GM19455 (cell line): ENCODE data around the gene KIF26B.
"Not testable (repeated sequence)": the region's sequence is repeated elsewhere in the genome, so short reads cannot be mapped to it uniquely, and the experiment has no call there.

Source experiments
- ATAC-seq: cut with Tn5 transposase; IDR thresholded peaks from one replicate; pipeline ENCODE4 v1.9.1; 2021; ENCODE audit not compliant: unreplicated experiment

KIF26B gene

DNA sequence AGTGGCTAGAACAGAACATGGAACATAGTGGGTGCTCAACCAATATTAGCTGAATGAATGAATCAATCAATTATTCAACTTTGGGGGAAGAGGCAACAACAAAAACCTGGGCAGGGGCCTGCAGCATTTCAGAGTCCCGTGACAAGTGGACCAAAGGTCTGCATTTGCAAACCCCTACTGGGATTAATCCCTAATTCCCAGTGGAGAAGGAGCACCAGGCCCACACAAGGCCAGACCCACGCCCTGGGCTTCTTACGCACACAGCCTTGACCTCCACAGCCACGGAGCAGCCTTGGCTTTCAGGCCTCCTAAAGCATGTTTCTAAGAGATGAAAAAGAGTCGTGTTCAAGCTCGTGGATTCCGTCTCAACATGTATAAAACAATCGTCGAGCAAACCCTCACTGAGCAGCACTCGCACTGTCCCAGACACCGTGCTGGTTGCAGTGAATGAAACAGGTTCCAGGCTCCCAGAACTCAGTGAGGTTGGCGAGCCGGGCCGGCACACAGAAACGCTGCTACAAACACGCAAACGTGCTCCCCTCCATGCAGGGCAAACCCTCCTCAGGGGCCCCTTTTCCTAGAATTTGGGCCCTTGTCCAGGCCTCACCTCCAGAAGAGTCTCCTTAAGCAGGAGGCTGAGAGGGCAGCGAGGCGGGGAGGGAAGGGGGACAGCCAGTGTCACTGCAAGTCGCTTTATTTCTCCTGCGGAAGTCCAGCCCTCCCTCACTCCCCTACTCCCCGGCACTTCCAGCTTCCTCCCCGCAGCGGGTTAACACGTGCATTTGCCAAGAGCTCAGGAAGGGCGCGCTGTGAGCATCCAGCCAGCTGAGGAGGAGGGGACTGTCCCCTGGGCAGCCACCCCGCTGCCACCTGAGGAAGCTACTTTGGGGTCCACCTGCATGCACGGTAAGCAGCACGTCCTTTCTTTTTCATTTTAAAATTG, 556.4 kb downstream of the KIF26B start:
- no peak for ATAC-seq

DNA sequence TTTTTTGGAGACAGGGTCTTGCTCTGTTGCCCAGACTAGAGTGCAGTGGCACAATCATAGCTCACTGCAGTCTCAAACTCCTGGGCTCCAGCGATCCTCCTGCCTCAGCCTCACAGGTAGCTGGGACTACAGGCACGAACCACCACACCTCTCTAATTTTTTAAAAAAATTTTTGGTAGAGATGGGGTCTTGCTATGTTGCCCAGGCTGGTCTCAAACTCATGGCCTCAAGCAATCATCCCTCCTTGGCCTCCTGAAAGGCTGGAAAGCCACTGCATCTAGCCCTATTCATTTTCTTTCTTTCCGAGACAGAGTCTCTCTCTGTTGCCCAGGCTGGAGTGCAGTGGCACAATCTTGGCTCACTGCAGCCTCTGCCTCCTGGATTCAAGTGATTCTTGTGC, 559.2 kb downstream of the KIF26B start:
- not testable (repeated sequence) for ATAC-seq

DNA sequence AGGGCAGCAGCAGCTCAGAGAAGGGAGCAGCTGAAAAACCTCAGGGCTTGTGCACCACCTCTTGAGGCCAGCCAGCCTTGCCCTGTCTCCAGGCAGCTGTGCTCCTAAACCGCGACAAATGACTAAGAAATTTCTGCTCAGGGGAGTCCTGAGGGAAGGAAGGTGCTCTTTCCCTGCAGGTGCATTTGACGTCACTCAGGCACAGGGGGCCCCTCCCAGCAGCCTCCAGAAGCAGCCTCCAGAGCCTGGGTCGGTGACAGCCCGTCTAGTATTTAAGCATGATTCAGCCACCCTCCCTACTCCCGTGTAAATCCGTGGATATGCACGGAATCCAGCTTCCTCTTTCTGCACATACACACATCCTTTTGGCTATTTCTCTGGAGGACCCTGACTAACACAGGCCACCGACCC, 560.5 kb downstream of the KIF26B start:
- no peak for ATAC-seq

DNA sequence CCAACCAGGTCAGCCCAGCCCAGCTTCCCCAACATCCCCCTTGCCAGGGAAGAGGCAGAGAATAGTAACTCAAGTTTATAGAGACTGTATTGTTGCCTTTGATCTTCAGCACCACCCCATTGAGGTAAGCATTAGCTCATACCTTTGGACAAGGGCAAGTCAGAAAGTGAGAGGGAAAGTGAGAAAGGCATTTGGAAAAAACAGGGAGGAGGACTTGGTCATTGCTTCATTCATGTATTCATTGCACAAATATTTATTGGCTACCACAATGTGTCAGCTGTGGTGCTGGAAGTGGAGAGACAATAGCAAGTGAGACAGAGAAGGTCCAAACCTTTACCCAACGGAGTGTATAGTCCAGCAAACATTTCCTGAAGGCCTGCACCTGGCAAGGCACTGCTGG, 561.2 kb downstream of the KIF26B start:
- no peak for ATAC-seq

DNA sequence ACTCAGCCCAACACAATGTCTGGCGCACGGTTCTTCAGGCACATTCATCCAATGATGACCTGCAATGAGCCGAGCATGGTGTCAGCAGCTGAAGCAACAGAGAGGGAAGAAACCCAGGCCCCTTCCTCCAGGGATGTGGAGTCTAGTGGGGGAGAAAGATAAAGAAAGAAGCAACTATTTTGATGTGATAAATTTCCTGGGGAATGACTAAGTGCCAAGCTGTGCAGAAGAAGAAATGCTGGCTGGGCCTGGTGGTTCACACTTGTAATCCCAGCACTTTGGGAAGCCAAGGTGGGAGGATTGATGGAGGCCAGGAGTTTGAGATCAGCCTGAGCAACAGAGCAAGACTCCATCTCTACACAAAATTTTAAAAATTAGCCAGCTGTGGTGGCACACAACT, 561.8 kb downstream of the KIF26B start:
- no peak for ATAC-seq

DNA sequence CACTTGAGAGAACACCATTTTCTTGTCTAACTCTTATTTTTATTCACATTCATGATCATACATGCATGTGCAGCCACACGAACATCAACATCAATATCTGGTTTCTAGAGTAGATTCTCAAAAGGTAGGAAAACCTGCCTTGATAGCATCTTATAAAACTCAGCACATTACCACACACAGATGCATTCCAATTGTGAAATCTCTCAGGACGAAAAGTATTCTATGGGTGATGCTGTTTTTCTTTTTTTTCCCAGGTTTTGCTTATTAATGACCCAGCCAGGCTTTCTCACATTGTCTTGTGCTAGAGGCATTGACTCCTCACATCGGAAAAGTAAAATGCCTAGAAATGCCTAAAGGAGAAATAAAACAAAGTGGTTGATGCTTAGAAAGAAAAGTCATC, 562.8 kb downstream of the KIF26B start:
- no peak for ATAC-seq

DNA sequence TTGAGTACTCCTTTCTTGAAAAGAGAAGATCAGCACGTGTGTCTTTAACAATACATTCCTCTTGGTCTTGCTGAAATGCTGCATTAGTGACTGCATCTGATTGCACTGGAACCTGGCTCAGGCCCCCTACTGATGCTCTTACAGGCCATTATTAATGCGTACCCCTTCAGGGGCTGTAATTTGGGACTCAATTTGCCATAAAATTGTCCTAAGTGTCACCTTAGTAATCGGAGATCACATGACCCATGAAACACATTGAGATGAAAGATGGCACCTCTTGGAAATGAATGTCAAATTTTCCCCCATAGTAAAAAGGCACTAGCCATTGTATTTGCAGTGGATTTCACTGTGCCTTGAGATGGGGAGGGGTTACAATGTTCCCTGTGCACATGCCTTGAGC, 563.3 kb downstream of the KIF26B start:
- no peak for ATAC-seq

DNA sequence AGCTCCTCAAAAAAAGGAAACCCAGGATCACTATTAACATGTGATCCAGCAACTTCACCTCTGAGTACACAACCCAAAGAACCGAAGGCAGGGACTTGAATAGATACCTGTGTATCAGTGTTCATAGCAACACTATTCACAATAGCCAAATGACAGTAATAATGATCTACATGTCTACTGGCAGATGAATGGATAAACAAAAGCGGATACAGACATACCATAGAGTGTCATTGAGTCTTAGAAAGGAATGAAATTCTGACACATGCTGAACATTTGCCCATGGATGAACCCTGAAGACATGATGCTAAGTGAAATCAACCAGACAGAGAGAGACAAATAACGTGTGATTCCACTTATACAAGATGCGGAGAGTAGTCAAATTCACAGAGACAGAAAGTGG, 564.2 kb downstream of the KIF26B start:
- no peak for ATAC-seq

DNA sequence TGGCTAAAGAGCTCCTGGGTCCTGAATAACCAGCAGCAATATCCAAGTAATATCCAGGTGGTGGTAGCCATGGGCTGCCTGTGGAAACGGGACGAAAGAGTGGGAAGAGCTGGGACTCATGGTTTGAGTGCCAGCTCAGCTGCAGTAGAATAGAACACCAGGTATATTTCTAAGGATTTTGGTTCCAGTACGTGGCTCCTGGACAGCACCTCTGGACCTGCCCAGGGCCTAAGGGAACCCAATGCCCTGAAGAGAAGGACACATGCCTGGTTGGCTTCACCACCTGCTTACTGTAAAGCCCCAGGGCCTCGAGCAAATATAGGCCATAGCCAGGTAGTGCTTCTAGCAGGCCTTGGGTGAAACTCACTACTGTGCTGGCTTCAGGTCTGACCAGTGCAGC, 566.7 kb downstream of the KIF26B start:
- ATAC-seq: no peak

DNA sequence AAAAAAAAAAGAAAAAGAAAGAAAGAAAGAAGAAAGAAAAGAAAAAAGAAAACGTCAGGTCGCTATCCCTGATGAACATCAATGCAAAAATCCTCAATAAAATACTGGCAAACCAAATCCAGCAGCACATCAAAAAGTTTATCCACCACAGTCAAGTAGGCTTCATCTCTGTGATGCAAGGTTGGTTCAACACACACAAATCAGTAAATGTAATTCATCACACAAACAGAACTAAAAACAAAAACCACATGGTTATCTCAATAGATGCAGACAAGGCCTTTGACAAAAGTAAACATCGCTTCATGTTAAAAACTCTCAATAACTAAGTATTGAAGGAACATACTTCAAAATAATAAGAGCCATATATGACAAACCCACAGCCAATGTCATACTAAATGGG, 573.2 kb downstream of the KIF26B start:
- not testable (repeated sequence) for ATAC-seq

DNA sequence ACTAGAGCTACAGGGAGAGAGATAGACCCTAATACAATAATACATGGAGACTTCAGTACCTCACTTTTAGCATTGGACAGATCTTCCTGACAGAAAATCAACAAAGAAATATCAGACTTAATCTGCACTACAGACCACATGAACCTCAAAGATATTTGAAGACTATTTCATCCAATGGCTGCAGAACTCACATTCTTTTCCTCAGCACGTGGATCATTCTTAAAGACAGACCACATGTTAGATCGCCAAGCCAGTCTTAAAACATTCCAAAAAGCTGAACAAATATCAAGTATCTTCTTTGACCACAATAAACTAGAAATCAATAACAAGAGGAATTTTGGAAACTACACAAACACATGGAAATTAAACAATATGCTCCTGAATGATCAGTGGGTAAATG, 576.0 kb downstream of the KIF26B start:
- no peak for ATAC-seq

DNA sequence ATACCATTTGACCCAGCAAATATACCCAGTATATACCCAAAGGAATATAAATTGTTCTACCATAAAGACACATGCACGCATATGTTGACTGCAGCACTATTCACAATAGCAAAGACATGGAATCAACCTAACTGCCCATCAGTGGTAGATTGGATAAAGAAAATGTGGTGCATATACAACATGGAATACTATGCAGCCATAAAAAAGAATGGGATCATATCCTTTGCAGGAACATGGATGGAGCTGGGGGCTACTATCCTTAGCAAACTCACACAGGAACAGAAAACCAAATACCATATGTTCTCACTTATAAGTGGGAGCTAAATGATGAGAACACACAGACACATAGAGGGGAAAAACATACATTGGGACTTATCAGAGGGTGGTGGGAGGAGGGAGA, 585.6 kb downstream of the KIF26B start:
- not testable (repeated sequence) for ATAC-seq

DNA sequence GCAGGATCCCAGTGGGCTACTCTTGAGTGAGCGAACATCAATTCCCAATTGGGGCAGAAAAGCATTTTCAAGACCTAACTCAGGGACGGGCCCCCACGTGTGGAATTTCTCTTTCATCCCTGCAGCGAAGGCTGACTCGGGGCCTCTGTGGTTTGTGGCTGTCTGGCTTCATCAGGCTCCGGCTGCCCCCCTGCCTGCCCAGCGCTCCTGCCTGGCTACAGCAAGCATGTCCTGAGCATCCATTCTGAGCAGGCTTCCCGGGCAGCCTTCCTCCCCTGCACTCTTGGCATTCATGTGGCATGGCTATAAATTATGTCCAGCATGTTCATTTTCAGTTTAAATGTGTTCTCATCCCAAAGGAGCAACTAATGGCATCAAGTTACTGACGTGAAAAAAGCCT, 588.1 kb downstream of the KIF26B start:
- no peak for ATAC-seq

DNA sequence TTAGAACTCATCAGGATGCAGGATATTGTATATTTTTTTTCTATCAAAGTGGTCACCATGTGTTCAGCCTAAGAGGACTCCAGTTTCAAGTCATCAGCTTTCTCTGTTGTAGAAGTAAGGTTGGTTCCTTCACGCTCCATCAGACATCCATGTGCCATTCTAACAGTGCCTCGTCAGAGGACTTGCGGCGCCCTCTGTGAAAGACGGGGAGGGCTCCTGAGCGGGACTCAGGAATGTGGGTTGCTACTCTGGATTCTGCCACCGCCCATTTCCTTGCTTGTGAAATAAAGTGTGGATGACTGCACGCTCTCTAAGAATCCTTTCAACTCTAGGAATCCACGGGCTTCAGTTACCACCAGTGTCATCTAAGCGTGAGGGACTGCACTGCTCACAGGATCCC, 593.5 kb downstream of the KIF26B start:
- no peak for ATAC-seq

DNA sequence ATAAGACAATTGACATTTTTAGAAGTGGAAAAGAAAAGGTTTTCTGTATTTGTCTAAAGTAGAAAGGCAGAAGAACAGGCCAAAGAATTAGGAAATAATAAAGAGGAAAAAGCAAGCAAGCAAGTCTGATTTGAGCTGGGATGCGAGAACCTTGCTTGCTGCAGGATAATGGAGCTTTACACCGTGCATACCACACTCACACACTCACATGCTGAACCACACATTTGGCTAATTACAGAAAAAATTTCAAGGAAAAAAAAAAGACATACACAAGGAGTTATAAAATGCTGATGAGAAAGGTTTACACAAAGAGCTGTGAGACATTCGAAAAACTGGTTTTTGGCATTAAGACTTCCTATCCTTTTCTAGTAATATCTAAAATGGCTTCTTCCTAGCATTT, 593.9 kb downstream of the KIF26B start:
- no peak for ATAC-seq

DNA sequence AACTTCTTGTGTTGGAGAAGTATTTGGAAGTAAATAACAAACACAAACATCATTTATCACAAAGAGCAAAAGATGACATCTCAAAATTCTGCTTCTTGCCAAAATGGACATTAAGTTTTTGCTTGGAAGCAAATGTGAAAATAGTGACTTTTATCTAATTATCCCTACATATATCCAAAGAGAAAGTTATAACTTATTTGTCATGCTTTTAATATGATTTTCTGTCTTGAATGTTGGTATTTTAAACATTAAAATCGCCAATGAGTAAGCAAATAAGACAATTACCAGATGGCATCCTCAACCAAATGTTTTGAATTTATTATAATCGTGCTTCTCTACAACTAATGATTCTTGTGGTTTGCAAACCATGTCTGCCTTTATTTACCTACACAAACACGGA, 594.3 kb downstream of the KIF26B start:
- no peak for ATAC-seq

DNA sequence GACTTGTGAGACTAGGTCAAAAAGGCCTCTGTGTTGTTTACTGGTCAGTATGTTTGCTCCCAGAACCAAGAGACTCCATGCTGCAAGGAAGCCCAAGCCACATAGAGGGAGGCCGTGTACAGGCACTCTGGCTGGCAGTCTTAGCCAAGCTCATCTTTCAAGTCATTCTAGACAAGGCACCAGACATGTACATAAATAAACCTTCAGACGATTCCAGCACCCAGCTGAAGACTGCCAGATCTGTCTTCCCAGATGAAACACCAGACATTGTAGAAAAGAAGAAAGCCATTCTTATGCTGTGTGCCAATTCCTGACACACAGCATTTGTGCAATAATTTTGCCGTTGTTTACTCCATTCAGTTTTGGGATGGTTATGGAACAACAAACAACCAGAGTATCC, 595.5 kb downstream of the KIF26B start:
- no peak for ATAC-seq

DNA sequence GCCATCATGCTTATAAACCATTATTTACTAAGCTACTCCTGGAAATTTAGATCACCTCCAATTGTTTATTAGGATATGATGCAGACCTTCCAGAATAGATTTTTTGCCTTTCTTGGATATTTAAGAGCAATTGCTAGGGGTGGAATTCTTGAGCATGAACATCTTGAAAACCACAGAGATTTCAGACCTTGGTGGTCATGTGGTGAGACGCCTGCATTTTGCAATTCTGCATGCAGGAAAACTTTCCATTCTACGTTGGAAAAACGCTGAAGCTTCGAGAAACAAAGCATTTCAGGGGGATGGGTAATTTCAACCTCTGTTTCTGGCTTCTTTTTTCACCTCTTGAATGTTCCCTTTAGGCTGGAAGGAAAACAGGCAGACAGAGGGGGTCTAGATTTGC, 596.3 kb downstream of the KIF26B start:
- ATAC-seq: no peak

DNA sequence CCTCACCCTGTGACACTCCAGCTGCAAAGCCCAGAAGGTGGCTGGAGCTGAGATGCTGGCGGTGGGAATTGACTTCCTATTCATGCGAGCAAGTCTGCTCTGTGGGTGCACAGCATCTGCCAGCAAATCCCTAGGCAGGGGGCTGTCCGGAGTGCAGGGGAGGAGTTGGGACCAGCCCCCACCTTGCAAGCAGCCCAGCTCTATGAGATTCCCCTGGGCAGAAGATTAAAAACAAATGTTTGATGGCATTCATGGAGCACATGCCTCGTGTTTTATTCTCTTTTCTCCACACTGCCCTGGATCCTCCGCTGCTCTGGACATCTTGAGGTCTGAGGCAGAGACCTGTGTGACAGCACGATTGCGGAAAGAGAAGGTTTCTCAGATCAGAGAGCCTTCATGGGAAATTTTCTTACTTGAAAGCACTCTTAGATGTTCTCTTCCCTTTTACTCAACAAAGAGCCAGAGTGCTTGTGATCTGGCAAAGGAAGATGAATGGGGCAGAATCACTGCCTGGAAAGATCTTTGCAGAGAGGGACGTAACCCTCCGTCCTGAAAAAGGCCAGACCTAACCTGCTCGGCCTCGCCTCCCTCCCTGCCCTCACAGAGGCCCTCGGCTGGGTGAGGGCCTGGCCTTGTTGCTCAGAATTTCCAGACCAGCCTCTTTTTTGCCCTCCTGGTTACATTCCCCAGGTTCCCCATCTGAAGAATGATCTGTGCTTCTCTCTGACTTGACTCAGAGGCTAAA, 597.1 kb downstream of the KIF26B start:
- no peak for ATAC-seq

DNA sequence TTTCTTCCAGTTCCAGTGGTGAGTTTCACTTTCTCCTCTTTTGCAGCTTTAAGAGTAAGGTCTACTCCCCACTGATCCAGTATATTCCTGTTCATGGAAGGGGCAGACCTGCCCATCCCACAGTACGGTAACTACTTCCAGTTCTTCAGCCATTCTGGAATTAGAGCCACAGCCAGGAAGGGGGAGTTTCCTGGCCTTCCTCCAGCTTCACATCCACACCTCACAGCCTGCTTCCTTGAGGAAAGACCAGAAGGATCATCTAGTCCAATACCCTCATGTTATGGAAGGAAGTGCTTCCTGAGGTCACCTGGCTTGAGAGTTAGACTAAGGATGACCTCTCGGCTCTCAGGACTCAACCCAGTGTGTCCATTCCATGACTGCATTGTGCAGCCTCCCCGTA, 597.8 kb downstream of the KIF26B start:
- ATAC-seq: no peak

DNA sequence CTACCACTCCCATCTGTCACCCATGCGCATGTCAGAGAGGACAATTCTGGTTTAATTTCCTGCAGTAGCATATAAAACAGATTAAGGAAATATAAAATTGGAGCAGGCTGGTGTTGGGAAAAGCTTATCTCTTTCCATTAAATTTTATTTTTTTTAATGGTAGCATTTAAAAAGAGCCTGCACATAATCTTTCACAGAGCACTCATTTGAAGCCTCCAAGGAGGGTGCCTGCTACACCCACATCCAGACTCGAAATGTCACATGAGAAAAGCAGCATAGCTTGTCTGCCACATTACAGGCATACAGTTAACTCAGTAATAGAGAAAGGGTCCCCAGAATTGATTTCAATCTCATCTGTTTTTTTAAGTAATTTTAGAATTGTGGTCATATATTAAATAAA, 599.0 kb downstream of the KIF26B start:
- ATAC-seq: no peak

DNA sequence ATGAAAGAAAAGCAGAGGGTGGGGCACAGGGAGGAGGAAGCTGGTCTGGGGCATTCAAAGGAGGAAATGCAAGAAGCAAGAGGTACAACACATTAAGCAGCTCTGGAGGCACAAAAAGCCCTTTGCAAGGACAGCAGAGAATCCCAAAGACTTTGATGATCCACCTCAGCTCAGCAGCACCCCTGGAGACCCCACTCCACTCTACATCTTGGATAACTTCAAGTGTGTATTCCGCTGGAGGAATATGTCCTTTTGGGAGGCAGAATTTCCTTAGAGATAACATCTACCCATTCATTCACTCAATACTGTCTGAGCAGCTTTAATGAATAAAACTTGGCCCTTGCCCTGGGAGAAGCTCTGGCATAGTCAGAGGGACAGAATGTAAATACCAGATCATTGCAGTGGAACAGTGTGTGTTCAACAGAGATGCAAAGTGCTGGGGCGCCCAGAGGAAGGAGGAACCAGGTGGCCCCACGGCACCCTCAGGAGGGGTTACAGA, 599.7 kb downstream of the KIF26B start:
- no peak for ATAC-seq
